NCI-H2107 (cell line): ENCODE results near the gene SNX4.
"Not testable (repeated sequence)": the region's sequence is repeated elsewhere in the genome, so short reads cannot be mapped to it uniquely, and the experiment has no call there.

ENCODE experiments used
- DNase-seq: peaks from one replicate; lab custom pipeline; 2025; lab: John Stamatoyannopoulos, UW

SNX4 gene

GRCh38 chr3:125462722-125463299, 57.2 kb downstream of the SNX4 start:
- no peak for DNase-seq

- DNase-seq = no peak
Observed at GRCh38 chr3:125461896-125462295, 58.1 kb downstream of the SNX4 start.

GRCh38 chr3:125460233-125460632, 59.8 kb downstream of the SNX4 start:
- no peak for DNase-seq

GRCh38 chr3:125443923-125444322, 76.1 kb downstream of the SNX4 start:
- DNase-seq = no peak

GRCh38 chr3:125442506-125442905, 77.5 kb downstream of the SNX4 start:
- DNase-seq = no peak

GRCh38 chr3:125440970-125441369, 79.0 kb downstream of the SNX4 start:
- DNase-seq = no peak

- no peak for DNase-seq
Observed at GRCh38 chr3:125440559-125440955, 79.4 kb downstream of the SNX4 start.

GRCh38 chr3:125437631-125438435, 82.2 kb downstream of the SNX4 start:
- no peak for DNase-seq

- no peak for DNase-seq
Observed at GRCh38 chr3:125436921-125437320, 83.1 kb downstream of the SNX4 start.

- DNase-seq = no peak
Observed at GRCh38 chr3:125435231-125435630, 84.8 kb downstream of the SNX4 start.

GRCh38 chr3:125434582-125435011, 85.4 kb downstream of the SNX4 start:
- no peak for DNase-seq

- DNase-seq = no peak
Observed at GRCh38 chr3:125433611-125434041, 86.4 kb downstream of the SNX4 start.

GRCh38 chr3:125433091-125433534, 86.9 kb downstream of the SNX4 start:
- DNase-seq = no peak

- no peak for DNase-seq
Observed at GRCh38 chr3:125431912-125432790, 87.9 kb downstream of the SNX4 start.

GRCh38 chr3:125431391-125431790, 88.6 kb downstream of the SNX4 start:
- no peak for DNase-seq

GRCh38 chr3:125428216-125428830, 91.7 kb downstream of the SNX4 start:
- no peak for DNase-seq

- no peak for DNase-seq
Observed at GRCh38 chr3:125418306-125418705, 101.7 kb downstream of the SNX4 start.

GRCh38 chr3:125416235-125416634, 103.8 kb downstream of the SNX4 start:
- DNase-seq = no peak

GRCh38 chr3:125414669-125415068, 105.3 kb downstream of the SNX4 start:
- DNase-seq = no peak

GRCh38 chr3:125410922-125411321, 109.1 kb downstream of the SNX4 start:
- no peak for DNase-seq

- no peak for DNase-seq
Observed at GRCh38 chr3:125406070-125406469, 113.9 kb downstream of the SNX4 start.

- DNase-seq = not testable (repeated sequence)
Observed at GRCh38 chr3:125405515-125405914, 114.5 kb downstream of the SNX4 start.
